Measurements from ENCODE around the gene TMC3.

TMC3 gene

GRCh38 chr15:81384891-81385720 is 11.1 kb upstream of the TMC3 start:
- no peak overlapping the region for H3K27ac ChIP-seq (ENCODE audit: low read length)
- peaks cover 0 to 2% of the 10 kb centered on the region in 2 donors for H3K9me3 ChIP-seq (ENCODE audit: control insufficient read depth in 2 of 2, low read length in 2 of 2)
- no peaks in the 10 kb centered on the region for H3K27me3 ChIP-seq (ENCODE audit: control insufficient read depth in 1 of 2, insufficient read depth in 2 of 2, low read length in 2 of 2)
- no peaks in the 10 kb centered on the region for H3K4me1 ChIP-seq (ENCODE audit: control insufficient read depth, insufficient read depth, low read length)
- no peak overlapping the region for H3K4me3 ChIP-seq (ENCODE audit: low read length in 2 of 2)
- H3K36me3 ChIP-seq (ENCODE audit: control insufficient read depth in 2 of 2, insufficient read depth in 2 of 2, low read length in 2 of 2) = no peaks in the 10 kb centered on the region
- no peak overlapping the region for H3K9ac ChIP-seq (ENCODE audit: low read length in 2 of 2)

DNA sequence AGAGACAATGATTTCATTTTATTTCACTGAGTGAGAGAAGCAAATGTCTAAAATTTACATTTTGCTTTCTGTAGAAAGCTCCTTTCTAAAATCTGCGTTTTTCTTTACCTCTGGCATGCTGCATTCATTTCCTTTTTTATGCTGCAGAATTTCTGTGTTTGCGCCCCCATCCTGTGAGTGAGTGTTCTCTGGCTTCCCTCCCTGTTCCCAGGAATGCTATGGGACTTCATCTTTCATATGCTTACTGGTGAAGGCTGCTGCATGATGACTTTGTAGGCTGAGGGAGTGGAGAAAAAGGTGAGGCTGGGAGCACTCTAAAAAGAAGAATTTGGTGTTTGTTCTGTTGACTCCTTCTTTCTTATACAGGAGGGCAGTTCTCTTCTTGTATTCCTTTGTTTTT is 7.7 kb upstream of the TMC3 start:
- Histone ChIP-seq H3K36me3 (ENCODE audit: control insufficient read depth in 2 of 2, insufficient read depth in 2 of 2, low read length in 2 of 2) (no peaks in the 10 kb centered on the region), H3K4me3 (ENCODE audit: low read length in 2 of 2) (no peak overlapping the region), H3K27ac (ENCODE audit: low read length) (no peak overlapping the region), H3K9ac (ENCODE audit: low read length in 2 of 2) (no peak overlapping the region), H3K9me3 (ENCODE audit: control insufficient read depth in 2 of 2, low read length in 2 of 2) (peaks cover 0 to 2% of the 10 kb centered on the region in 2 donors), H3K27me3 (ENCODE audit: control insufficient read depth in 1 of 2, insufficient read depth in 2 of 2, low read length in 2 of 2) (no peaks in the 10 kb centered on the region), H3K4me1 (ENCODE audit: control insufficient read depth, insufficient read depth, low read length) (no peaks in the 10 kb centered on the region)

DNA sequence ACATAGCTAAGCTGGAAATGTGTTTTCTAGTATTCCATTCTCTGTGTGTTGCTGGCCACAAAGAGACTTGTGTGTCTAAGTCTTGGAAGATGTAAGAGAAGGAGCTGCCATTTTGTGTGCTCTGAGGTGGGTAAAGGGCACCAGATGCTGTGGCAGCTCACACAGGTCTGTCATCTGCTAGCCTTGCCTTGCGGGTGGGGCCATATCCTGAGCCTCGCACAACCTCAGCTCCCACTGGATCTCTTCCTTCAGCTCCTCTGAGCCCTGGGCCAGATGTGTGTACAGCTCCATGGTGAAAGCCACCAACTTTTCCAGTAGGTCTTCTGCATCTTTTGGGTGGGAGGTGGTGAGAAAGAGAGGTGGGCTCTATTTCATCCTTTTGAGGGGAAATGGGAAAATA is 6.7 kb upstream of the TMC3 start:
- Histone ChIP-seq H3K27me3 (ENCODE audit: control insufficient read depth in 1 of 2, insufficient read depth in 2 of 2, low read length in 2 of 2) (no peaks in the 10 kb centered on the region), H3K27ac (ENCODE audit: low read length) (no peak overlapping the region), H3K9me3 (ENCODE audit: control insufficient read depth in 2 of 2, low read length in 2 of 2) (peaks cover 0 to 2% of the 10 kb centered on the region in 2 donors), H3K9ac (ENCODE audit: low read length in 2 of 2) (no peak overlapping the region), H3K4me1 (ENCODE audit: control insufficient read depth, insufficient read depth, low read length) (no peaks in the 10 kb centered on the region), H3K4me3 (ENCODE audit: low read length in 2 of 2) (no peak overlapping the region), H3K36me3 (ENCODE audit: control insufficient read depth in 2 of 2, insufficient read depth in 2 of 2, low read length in 2 of 2) (no peaks in the 10 kb centered on the region)

GRCh38 chr15:81380203-81380602 is 6.2 kb upstream of the TMC3 start:
- no peak overlapping the region for H3K9ac ChIP-seq (ENCODE audit: low read length in 2 of 2)
- H3K4me1 ChIP-seq (ENCODE audit: control insufficient read depth, insufficient read depth, low read length) = no peaks in the 10 kb centered on the region
- H3K27me3 ChIP-seq (ENCODE audit: control insufficient read depth in 1 of 2, insufficient read depth in 2 of 2, low read length in 2 of 2) = no peaks in the 10 kb centered on the region

GRCh38 chr15:81379269-81379668 is 5.3 kb upstream of the TMC3 start:
- H3K4me1 ChIP-seq (ENCODE audit: control insufficient read depth, insufficient read depth, low read length) = no peaks in the 10 kb centered on the region
- no peaks in the 10 kb centered on the region for H3K9me3 ChIP-seq (ENCODE audit: control insufficient read depth in 2 of 2, low read length in 2 of 2)
- H3K9ac ChIP-seq (ENCODE audit: low read length in 2 of 2) = no peak overlapping the region
- H3K36me3 ChIP-seq (ENCODE audit: control insufficient read depth in 2 of 2, insufficient read depth in 2 of 2, low read length in 2 of 2) = no peaks in the 10 kb centered on the region
- no peak overlapping the region for H3K27ac ChIP-seq (ENCODE audit: low read length)
- H3K27me3 ChIP-seq (ENCODE audit: control insufficient read depth in 1 of 2, insufficient read depth in 2 of 2, low read length in 2 of 2) = no peaks in the 10 kb centered on the region
- no peak overlapping the region for H3K4me3 ChIP-seq (ENCODE audit: low read length in 2 of 2)

More at GRCh38 chr15:81380203-81380602, 6.2 kb upstream of the TMC3 start:
- H3K27ac ChIP-seq (ENCODE audit: low read length) = no peak overlapping the region
- H3K4me3 ChIP-seq (ENCODE audit: low read length in 2 of 2) = no peak overlapping the region
- H3K36me3 ChIP-seq (ENCODE audit: control insufficient read depth in 2 of 2, insufficient read depth in 2 of 2, low read length in 2 of 2) = no peaks in the 10 kb centered on the region
- peaks cover 0 to 2% of the 10 kb centered on the region in 2 donors for H3K9me3 ChIP-seq (ENCODE audit: control insufficient read depth in 2 of 2, low read length in 2 of 2)

- H3K27ac ChIP-seq (ENCODE audit: low read length) = no peak overlapping the region
- H3K9me3 ChIP-seq (ENCODE audit: control insufficient read depth in 2 of 2, low read length in 2 of 2) = no peaks in the 10 kb centered on the region
- no peak overlapping the region for H3K9ac ChIP-seq (ENCODE audit: low read length in 2 of 2)
- H3K27me3 ChIP-seq (ENCODE audit: control insufficient read depth in 1 of 2, insufficient read depth in 2 of 2, low read length in 2 of 2) = no peaks in the 10 kb centered on the region
- no peaks in the 10 kb centered on the region for H3K4me1 ChIP-seq (ENCODE audit: control insufficient read depth, insufficient read depth, low read length)
- H3K36me3 ChIP-seq (ENCODE audit: control insufficient read depth in 2 of 2, insufficient read depth in 2 of 2, low read length in 2 of 2) = no peaks in the 10 kb centered on the region
- no peak overlapping the region for H3K4me3 ChIP-seq (ENCODE audit: low read length in 2 of 2)
Observed at GRCh38 chr15:81378443-81378842, 4.4 kb upstream of the TMC3 start.

- no peak overlapping the region for H3K4me3 ChIP-seq (ENCODE audit: low read length in 2 of 2)
- H3K36me3 ChIP-seq (ENCODE audit: control insufficient read depth in 2 of 2, insufficient read depth in 2 of 2, low read length in 2 of 2) = no peaks in the 10 kb centered on the region
- H3K27me3 ChIP-seq (ENCODE audit: control insufficient read depth in 1 of 2, insufficient read depth in 2 of 2, low read length in 2 of 2) = no peaks in the 10 kb centered on the region
- no peak overlapping the region for H3K27ac ChIP-seq (ENCODE audit: low read length)
- no peaks in the 10 kb centered on the region for H3K4me1 ChIP-seq (ENCODE audit: control insufficient read depth, insufficient read depth, low read length)
- no peak overlapping the region for H3K9ac ChIP-seq (ENCODE audit: low read length in 2 of 2)
- no peaks in the 10 kb centered on the region for H3K9me3 ChIP-seq (ENCODE audit: control insufficient read depth in 2 of 2, low read length in 2 of 2)
Observed at GRCh38 chr15:81377871-81378270, 3.9 kb upstream of the TMC3 start.

- Histone ChIP-seq H3K36me3 (ENCODE audit: control insufficient read depth in 2 of 2, insufficient read depth in 2 of 2, low read length in 2 of 2) (no peaks in the 10 kb centered on the region), H3K27ac (ENCODE audit: low read length) (no peak overlapping the region), H3K4me3 (ENCODE audit: low read length in 2 of 2) (no peak overlapping the region), H3K4me1 (ENCODE audit: control insufficient read depth, insufficient read depth, low read length) (no peaks in the 10 kb centered on the region), H3K9ac (ENCODE audit: low read length in 2 of 2) (no peak overlapping the region), H3K27me3 (ENCODE audit: control insufficient read depth in 1 of 2, insufficient read depth in 2 of 2, low read length in 2 of 2) (no peaks in the 10 kb centered on the region), H3K9me3 (ENCODE audit: control insufficient read depth in 2 of 2, low read length in 2 of 2) (no peaks in the 10 kb centered on the region)
Observed at GRCh38 chr15:81376231-81376630, 2.2 kb upstream of the TMC3 start.

- Histone ChIP-seq H3K9me3 (ENCODE audit: control insufficient read depth in 2 of 2, low read length in 2 of 2) (no peaks in the 10 kb centered on the region), H3K9ac (ENCODE audit: low read length in 2 of 2) (no peak overlapping the region), H3K36me3 (ENCODE audit: control insufficient read depth in 2 of 2, insufficient read depth in 2 of 2, low read length in 2 of 2) (no peaks in the 10 kb centered on the region), H3K4me1 (ENCODE audit: control insufficient read depth, insufficient read depth, low read length) (no peaks in the 10 kb centered on the region), H3K27me3 (ENCODE audit: control insufficient read depth in 1 of 2, insufficient read depth in 2 of 2, low read length in 2 of 2) (no peaks in the 10 kb centered on the region), H3K27ac (ENCODE audit: low read length) (no peak overlapping the region), H3K4me3 (ENCODE audit: low read length in 2 of 2) (no peak overlapping the region)
Observed at GRCh38 chr15:81375461-81375860, 1.4 kb upstream of the TMC3 start.

- H3K27ac ChIP-seq (ENCODE audit: low read length) = no peak overlapping the region
- H3K9ac ChIP-seq (ENCODE audit: low read length in 2 of 2) = no peak overlapping the region
- no peaks in the 10 kb centered on the region for H3K9me3 ChIP-seq (ENCODE audit: control insufficient read depth in 2 of 2, low read length in 2 of 2)
- no peaks in the 10 kb centered on the region for H3K27me3 ChIP-seq (ENCODE audit: control insufficient read depth in 1 of 2, insufficient read depth in 2 of 2, low read length in 2 of 2)
- no peaks in the 10 kb centered on the region for H3K4me1 ChIP-seq (ENCODE audit: control insufficient read depth, insufficient read depth, low read length)
- H3K36me3 ChIP-seq (ENCODE audit: control insufficient read depth in 2 of 2, insufficient read depth in 2 of 2, low read length in 2 of 2) = no peaks in the 10 kb centered on the region
- H3K4me3 ChIP-seq (ENCODE audit: low read length in 2 of 2) = no peak overlapping the region
Observed at GRCh38 chr15:81373176-81373575, 837 bp downstream of the TMC3 start.

- no peaks in the 10 kb centered on the region for H3K9me3 ChIP-seq (ENCODE audit: control insufficient read depth in 2 of 2, low read length in 2 of 2)
- H3K4me1 ChIP-seq (ENCODE audit: control insufficient read depth, insufficient read depth, low read length) = no peaks in the 10 kb centered on the region
- no peaks in the 10 kb centered on the region for H3K36me3 ChIP-seq (ENCODE audit: control insufficient read depth in 2 of 2, insufficient read depth in 2 of 2, low read length in 2 of 2)
- H3K4me3 ChIP-seq (ENCODE audit: low read length in 2 of 2) = no peak overlapping the region
- no peak overlapping the region for H3K9ac ChIP-seq (ENCODE audit: low read length in 2 of 2)
- no peaks in the 10 kb centered on the region for H3K27me3 ChIP-seq (ENCODE audit: control insufficient read depth in 1 of 2, insufficient read depth in 2 of 2, low read length in 2 of 2)
- H3K27ac ChIP-seq (ENCODE audit: low read length) = no peak overlapping the region
Observed at GRCh38 chr15:81372575-81372974, 1.4 kb downstream of the TMC3 start.
